AG04450 (cell line): ENCODE results near the gene DSG4. TPM values are rescaled to one million over a fixed set of nuclear protein-coding genes. Genes with fewer than 3 reads are reported as not detected.

ENCODE experiments used
- CTCF ChIA-PET: fragments of 300-600, 350-600 bp; formaldehyde crosslinking; extraction: SDS; loops from one replicate; lab custom pipeline; 2022; ENCODE audit warnings: antibody characterized with exemption, inconsistent platforms; lab: Charles Lee
- POLR2A ChIA-PET: fragments of 350-600 bp; formaldehyde crosslinking; extraction: SDS; loops from one replicate; lab custom pipeline; 2021; ENCODE audit warnings: antibody characterized with exemption, inconsistent platforms; lab: Yijun Ruan, JAX
- DNase-seq: peaks from one replicate; pipeline ENCODE4 v3.0.0-alpha.2; 2011; ENCODE audit warnings: low read depth, low spot score
- H3K27ac ChIP-seq: one replicate; pipeline ENCODE4 v1.5.1; 2012; ENCODE audit warnings: low read depth, low read length, control low read depth
- H3K27me3 ChIP-seq: one replicate; pipeline ENCODE4 v1.6.0; 2012; ENCODE audit warnings: low read length; ENCODE audit not compliant: control insufficient read depth, insufficient read depth
- H3K4me3 ChIP-seq: 2 replicates; pipeline ENCODE4 v1.5.1; 2011; ENCODE audit warnings: mild to moderate bottlenecking, low read depth, low read length, control low read depth
- H3K9me3 ChIP-seq: 2 replicates; pipeline ENCODE4 v1.5.1; 2012; ENCODE audit warnings: low read length; ENCODE audit not compliant: control insufficient read depth, insufficient read depth
- CTCF ChIP-seq: IDR thresholded peaks from 2 replicates; pipeline ENCODE4 v1.5.1; 2011; ENCODE audit warnings: low read depth, low read length, control low read depth, inconsistent platforms
- polyA plus RNA-seq: library from polyadenylated mRNA; depleted of rRNA; stranded (reverse); fragments of >200 nt; gene quantifications from 2 replicates; pipeline ENCODE4 v1.2.3, GENCODE V29; 2011; rRNA removed
- small RNA-seq: library from RNA; depleted of rRNA; stranded (forward); fragments of <200 nt; gene quantifications from one replicate; pipeline ENCODE3, GENCODE V24; 2012; ENCODE audit warnings: low read depth; ENCODE audit not compliant: insufficient read length

DSG4 gene
- polyA plus RNA-seq, 1 experiment = not detected

DNA sequence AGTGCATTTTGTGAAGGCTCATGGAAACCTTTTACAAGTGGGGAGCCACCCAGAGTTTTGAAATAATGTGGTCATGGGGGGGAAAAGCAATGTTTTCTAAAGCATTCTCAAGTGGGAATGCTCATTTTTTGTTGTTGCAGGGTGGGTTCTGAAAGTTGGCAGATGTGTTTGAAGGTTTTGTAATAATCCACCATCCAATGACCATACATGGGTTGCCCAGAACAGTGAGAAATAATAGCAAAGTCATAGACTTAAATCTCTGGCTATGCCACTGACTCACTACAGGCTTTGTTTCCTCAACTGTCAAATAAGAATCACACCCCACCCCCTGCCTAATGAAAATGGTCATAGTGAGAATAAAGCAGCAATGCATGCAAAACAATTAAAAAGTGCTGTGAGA lies 73.8 kb downstream of the DSG4 start:
- POLR2A ChIA-PET = no interaction called here
- no peaks in the 10 kb centered on the region for H3K27me3 ChIP-seq
- CTCF ChIA-PET = no interaction called here

GRCh38 chr18:31451625-31452024 lies 75.0 kb downstream of the DSG4 start:
- no peak overlapping the region for H3K4me3 ChIP-seq
- ChIA-PET POLR2A (no interaction called here), CTCF (no interaction called here)
- H3K27ac ChIP-seq = no peak overlapping the region
- no peak for TF ChIP-seq CTCF
- no peak for DNase-seq
- no peaks in the 10 kb centered on the region for H3K27me3 ChIP-seq
- H3K9me3 ChIP-seq = peaks cover 8% of the 10 kb centered on the region

More for the DNA sequence above, 73.8 kb downstream of the DSG4 start:
- DNase-seq = no peak
- H3K4me3 ChIP-seq = no peak overlapping the region
- H3K9me3 ChIP-seq = peaks cover 12% of the 10 kb centered on the region
- H3K27ac ChIP-seq = no peak overlapping the region
- no peak for TF ChIP-seq CTCF

GRCh38 chr18:31454066-31454708 lies 77.6 kb downstream of the DSG4 start:
- TF ChIP-seq CTCF = no peak
- ChIA-PET CTCF (no interaction called here), POLR2A (no interaction called here)
- DNase-seq = no peak
- H3K27me3 ChIP-seq = no peaks in the 10 kb centered on the region
- H3K27ac ChIP-seq = no peak overlapping the region
- H3K9me3 ChIP-seq = peaks cover 9% of the 10 kb centered on the region; the same call in 1 of the 2 replicates
- no peak overlapping the region for H3K4me3 ChIP-seq

Small RNAs within 50 kb of the gene (small RNA-seq; reads per million reads assigned to genes)
- gene RF00019 (not detected), gene RNU6-167P (not detected)

Other genes starting within 250 kb of the DSG4 start
- gene DSC1, start 213.9 kb upstream of the DSG4 start, polyA plus RNA-seq = not detected in 2 replicates
- not detected in 2 replicates for gene DSG1, start 58.6 kb upstream of the DSG4 start, polyA plus RNA-seq
- gene DSG3, start 71.0 kb downstream of the DSG4 start, polyA plus RNA-seq = not detected in 2 replicates
- 0.56 and 0.84 TPM in 2 replicates for gene DSG2, start 121.4 kb downstream of the DSG4 start, polyA plus RNA-seq
- gene TTR, start 215.1 kb downstream of the DSG4 start, polyA plus RNA-seq = not detected in 2 replicates